HepG2 (cell line): ENCODE data around the gene CEP63. TPM values are rescaled to one million over a fixed set of nuclear protein-coding genes. Genes with fewer than 3 reads are reported as not detected.

Source experiments
- AKAP8 ChIP-seq: sonication (generic); formaldehyde crosslinking; IDR thresholded peaks from 2 replicates; pipeline ENCODE4 v1.5.1; 2020; ENCODE audit warnings: mild to moderate bottlenecking, missing genetic modification reagents
- CC2D1A ChIP-seq: sonication (generic); formaldehyde crosslinking; IDR thresholded peaks from 2 replicates; pipeline ENCODE4 v1.8.1; 2023; ENCODE audit warnings: mild to moderate bottlenecking, missing genetic modification reagents
- CCAR2 ChIP-seq: fragments of 200-400 bp; formaldehyde crosslinking; optimal IDR thresholded peaks from 2 replicates; pipeline ENCODE3; 2018; ENCODE audit warnings: low read depth, mild to moderate bottlenecking, low read length, moderate library complexity
- HDAC6 ChIP-seq: fragments of 200-600 bp; sonication (generic); IDR thresholded peaks from 2 replicates; pipeline ENCODE4 v1.7.0; 2017; ENCODE audit warnings: mild to moderate bottlenecking, antibody characterized with exemption, low read length, low read depth
- HOXA9 ChIP-seq: sonication (generic); formaldehyde crosslinking; IDR thresholded peaks from 2 replicates; pipeline ENCODE4 v1.8.1; 2022; ENCODE audit warnings: missing genetic modification reagents, mild to moderate bottlenecking, moderate library complexity, borderline replicate concordance
- IRF2 ChIP-seq: IDR thresholded peaks from 2 replicates; pipeline ENCODE4 v1.6.1; 2018; ENCODE audit warnings: missing genetic modification reagents, missing compliant biosample characterization
- MATR3 ChIP-seq: sonication (generic); formaldehyde crosslinking; IDR thresholded peaks from 2 replicates; pipeline ENCODE4 v1.4.0; 2020; ENCODE audit warnings: missing genetic modification reagents
- NONO ChIP-seq, 2 experiments: fragments of 450-650 bp in 1 of 2; sonication (generic) in 1 of 2; formaldehyde crosslinking in 1 of 2; IDR thresholded peaks in 1 of 2; conservative IDR thresholded peaks in 1 of 2; 2 replicates each; pipeline versions ENCODE4 v1.6.1 to v1.8.0; 2017 to 2022; ENCODE audit warnings: mild to moderate bottlenecking in 1 of 2, missing genetic modification reagents in 1 of 2, moderate library complexity in 1 of 2
- RAD21 ChIP-seq: fragments of 450-650 bp; formaldehyde crosslinking; IDR thresholded peaks from 2 replicates; pipeline ENCODE4 v1.5.0; 2020; ENCODE audit warnings: mild to moderate bottlenecking
- ZNF510 ChIP-seq: sonication (generic); formaldehyde crosslinking; IDR thresholded peaks from 2 replicates; pipeline ENCODE4 v1.4.0; 2020; ENCODE audit warnings: low read depth, mild to moderate bottlenecking, missing genetic modification reagents
- ZNF607 ChIP-seq: sonication (generic); formaldehyde crosslinking; IDR thresholded peaks from 2 replicates; pipeline ENCODE4 v1.5.1; 2020; ENCODE audit warnings: missing genetic modification reagents, mild to moderate bottlenecking, borderline replicate concordance
- ZNF780A ChIP-seq: sonication (generic); formaldehyde crosslinking; IDR thresholded peaks from 2 replicates; pipeline ENCODE4 v1.8.0; 2022; ENCODE audit warnings: mild to moderate bottlenecking, missing genetic modification reagents, moderate library complexity
- ZNF850 ChIP-seq: sonication (generic); formaldehyde crosslinking; conservative IDR thresholded peaks from 2 replicates; pipeline ENCODE4 v1.9.0; 2021; ENCODE audit warnings: mild to moderate bottlenecking, missing genetic modification reagents
- polyA plus RNA-seq, 8 experiments: library from polyadenylated mRNA; depleted of rRNA in 3 of 8; stranded (reverse) in 7 of 8; unstranded in 1 of 8; fragments of >200 nt; fragmentation: Illumina TruSeq in 4 of 8; extraction: Trizol in 4 of 8; gene quantifications; 2 replicates each; pipeline versions ENCODE4 v1.2.1 to v1.2.3, GENCODE V29; 2011 to 2016; ENCODE audit warnings: low read depth in 4 of 8, missing spikeins in 1 of 8, mixed read lengths in 1 of 8; ENCODE audit not compliant: insufficient read depth in 1 of 8
- total RNA-seq, 5 experiments: library from RNA; depleted of rRNA; stranded (reverse); fragments of >200 nt; fragmentation: Illumina TruSeq; extraction: Trizol; gene quantifications; 2 replicates each; pipeline ENCODE4 v1.2.3, GENCODE V29; 2016; ENCODE audit warnings: low read depth in 1 of 5
- TF ChIP-seq, protein P1 (sequence below): sonication (generic); formaldehyde crosslinking; IDR thresholded peaks from 2 replicates; pipeline ENCODE4 v1.5.1; 2020; ENCODE audit warnings: mild to moderate bottlenecking, missing genetic modification reagents, borderline replicate concordance
- TF ChIP-seq, protein P2 (sequence below): sonication (generic); formaldehyde crosslinking; IDR thresholded peaks from 2 replicates; pipeline ENCODE4 v1.4.0; 2020; ENCODE audit warnings: missing genetic modification reagents
- TF ChIP-seq, protein P3 (sequence below): sonication (generic); formaldehyde crosslinking; IDR thresholded peaks from 2 replicates; pipeline ENCODE4 v1.8.1; 2023; ENCODE audit warnings: mild to moderate bottlenecking, missing genetic modification reagents
- TF ChIP-seq, protein P4 (sequence below): sonication (generic); formaldehyde crosslinking; IDR thresholded peaks from 2 replicates; pipeline ENCODE4 v1.4.0; 2020; ENCODE audit warnings: missing genetic modification reagents
- TF ChIP-seq, protein P5 (sequence below): sonication (generic); formaldehyde crosslinking; IDR thresholded peaks from 2 replicates; pipeline ENCODE4 v1.8.1; 2023; ENCODE audit warnings: missing genetic modification reagents, mild to moderate bottlenecking, borderline replicate concordance

The CEP63 gene
- total and polyA plus RNA-seq, 2 of the 13 experiments (the other 11 are each of a cell fraction or from before 2014, with no cell fraction given) = 7.2 to 18.4 TPM

DNA sequence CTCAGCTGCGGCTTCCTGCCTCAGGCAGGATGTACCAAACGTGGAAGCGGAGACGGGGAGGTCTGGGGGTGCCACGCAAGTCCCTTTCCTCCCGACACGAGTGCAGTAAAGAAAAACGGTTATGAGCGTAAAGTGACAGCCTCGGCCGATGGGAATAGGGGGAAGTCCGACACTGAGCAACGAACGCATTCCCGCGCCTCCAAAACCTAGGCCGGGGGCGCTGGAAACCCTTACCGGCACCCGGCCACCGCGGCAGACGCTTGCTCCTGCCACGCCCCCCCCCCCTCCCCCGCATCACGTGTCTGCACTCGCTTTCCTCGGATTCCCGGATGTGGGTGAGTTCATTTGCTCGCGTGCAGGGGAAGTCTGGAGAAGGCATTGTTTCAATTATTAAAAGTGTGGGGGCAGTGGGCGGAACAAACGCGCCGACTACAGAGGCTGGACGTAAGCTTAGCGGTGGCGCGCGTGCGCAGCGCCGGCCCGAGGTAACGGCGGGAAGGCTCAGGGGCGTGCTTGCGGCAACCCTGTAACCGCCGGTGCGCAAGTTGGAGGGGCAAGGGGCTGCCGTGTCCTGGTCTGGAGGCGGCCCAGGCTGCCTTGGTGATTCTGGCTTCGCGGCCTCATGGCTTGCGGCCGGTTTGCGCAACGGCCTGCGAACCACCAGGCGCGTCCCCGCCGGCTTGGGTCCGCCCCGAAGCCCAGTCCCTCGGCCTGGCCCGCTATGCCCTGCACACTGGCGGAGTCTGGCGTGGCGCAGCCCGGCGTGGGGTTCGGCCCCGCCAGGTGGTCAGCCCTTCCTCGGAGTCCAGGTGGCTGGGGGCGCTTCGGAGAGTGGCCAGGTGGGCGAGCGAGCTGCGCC, at the start of gene CEP63, which contains the start of gene ANAPC13 (continued):
- TF ChIP-seq, protein P1, sequence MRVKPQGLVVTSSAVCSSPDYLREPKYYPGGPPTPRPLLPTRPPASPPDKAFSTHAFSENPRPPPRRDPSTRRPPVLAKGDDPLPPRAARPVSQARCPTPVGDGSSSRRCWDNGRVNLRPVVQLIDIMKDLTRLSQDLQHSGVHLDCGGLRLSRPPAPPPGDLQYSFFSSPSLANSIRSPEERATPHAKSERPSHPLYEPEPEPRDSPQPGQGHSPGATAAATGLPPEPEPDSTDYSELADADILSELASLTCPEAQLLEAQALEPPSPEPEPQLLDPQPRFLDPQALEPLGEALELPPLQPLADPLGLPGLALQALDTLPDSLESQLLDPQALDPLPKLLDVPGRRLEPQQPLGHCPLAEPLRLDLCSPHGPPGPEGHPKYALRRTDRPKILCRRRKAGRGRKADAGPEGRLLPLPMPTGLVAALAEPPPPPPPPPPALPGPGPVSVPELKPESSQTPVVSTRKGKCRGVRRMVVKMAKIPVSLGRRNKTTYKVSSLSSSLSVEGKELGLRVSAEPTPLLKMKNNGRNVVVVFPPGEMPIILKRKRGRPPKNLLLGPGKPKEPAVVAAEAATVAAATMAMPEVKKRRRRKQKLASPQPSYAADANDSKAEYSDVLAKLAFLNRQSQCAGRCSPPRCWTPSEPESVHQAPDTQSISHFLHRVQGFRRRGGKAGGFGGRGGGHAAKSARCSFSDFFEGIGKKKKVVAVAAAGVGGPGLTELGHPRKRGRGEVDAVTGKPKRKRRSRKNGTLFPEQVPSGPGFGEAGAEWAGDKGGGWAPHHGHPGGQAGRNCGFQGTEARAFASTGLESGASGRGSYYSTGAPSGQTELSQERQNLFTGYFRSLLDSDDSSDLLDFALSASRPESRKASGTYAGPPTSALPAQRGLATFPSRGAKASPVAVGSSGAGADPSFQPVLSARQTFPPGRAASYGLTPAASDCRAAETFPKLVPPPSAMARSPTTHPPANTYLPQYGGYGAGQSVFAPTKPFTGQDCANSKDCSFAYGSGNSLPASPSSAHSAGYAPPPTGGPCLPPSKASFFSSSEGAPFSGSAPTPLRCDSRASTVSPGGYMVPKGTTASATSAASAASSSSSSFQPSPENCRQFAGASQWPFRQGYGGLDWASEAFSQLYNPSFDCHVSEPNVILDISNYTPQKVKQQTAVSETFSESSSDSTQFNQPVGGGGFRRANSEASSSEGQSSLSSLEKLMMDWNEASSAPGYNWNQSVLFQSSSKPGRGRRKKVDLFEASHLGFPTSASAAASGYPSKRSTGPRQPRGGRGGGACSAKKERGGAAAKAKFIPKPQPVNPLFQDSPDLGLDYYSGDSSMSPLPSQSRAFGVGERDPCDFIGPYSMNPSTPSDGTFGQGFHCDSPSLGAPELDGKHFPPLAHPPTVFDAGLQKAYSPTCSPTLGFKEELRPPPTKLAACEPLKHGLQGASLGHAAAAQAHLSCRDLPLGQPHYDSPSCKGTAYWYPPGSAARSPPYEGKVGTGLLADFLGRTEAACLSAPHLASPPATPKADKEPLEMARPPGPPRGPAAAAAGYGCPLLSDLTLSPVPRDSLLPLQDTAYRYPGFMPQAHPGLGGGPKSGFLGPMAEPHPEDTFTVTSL = peak; percentile 58; the same call in 1 of the 2 replicates
- TF ChIP-seq ZNF850 (CRISPR knock-in tag) (peak; percentile 31; the same call in 1 of the 2 replicates), ZNF510 (0 out of 2 replicates have a peak, but pooled peaks have one; percentile 22), ZNF607 (CRISPR knock-in tag) (no peak; the same call in 1 of the 2 replicates), NONO (IDR thresholded peaks at IDR 0.05) (no peak), NONO (CRISPR knock-in tag; conservative IDR thresholded peaks at IDR 0.05) (peak; percentile 66), ZNF780A (CRISPR knock-in tag) (0 out of 2 replicates have a peak, but pooled peaks have one; percentile 51), MATR3 (CRISPR knock-in tag) (peak; percentile 28; the same call in 1 of the 2 replicates), RAD21 (CRISPR knock-in tag) (peak; percentile 12; the same call in 1 of the 2 replicates), CCAR2 (no peak), CC2D1A (CRISPR knock-in tag) (no peak; the same call in 1 of the 2 replicates), HOXA9 (CRISPR knock-in tag) (peak; percentile 54; the same call in 1 of the 2 replicates), IRF2 (CRISPR knock-in tag) (no peak; the same call in 1 of the 2 replicates), AKAP8 (peak; percentile 58; the same call in 1 of the 2 replicates), HDAC6 (no peak)
- TF ChIP-seq, protein P2, sequence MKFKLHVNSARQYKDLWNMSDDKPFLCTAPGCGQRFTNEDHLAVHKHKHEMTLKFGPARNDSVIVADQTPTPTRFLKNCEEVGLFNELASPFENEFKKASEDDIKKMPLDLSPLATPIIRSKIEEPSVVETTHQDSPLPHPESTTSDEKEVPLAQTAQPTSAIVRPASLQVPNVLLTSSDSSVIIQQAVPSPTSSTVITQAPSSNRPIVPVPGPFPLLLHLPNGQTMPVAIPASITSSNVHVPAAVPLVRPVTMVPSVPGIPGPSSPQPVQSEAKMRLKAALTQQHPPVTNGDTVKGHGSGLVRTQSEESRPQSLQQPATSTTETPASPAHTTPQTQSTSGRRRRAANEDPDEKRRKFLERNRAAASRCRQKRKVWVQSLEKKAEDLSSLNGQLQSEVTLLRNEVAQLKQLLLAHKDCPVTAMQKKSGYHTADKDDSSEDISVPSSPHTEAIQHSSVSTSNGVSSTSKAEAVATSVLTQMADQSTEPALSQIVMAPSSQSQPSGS (CRISPR knock-in tag) = peak; percentile 4; the same call in 1 of the 2 replicates
- TF ChIP-seq, protein P3, sequence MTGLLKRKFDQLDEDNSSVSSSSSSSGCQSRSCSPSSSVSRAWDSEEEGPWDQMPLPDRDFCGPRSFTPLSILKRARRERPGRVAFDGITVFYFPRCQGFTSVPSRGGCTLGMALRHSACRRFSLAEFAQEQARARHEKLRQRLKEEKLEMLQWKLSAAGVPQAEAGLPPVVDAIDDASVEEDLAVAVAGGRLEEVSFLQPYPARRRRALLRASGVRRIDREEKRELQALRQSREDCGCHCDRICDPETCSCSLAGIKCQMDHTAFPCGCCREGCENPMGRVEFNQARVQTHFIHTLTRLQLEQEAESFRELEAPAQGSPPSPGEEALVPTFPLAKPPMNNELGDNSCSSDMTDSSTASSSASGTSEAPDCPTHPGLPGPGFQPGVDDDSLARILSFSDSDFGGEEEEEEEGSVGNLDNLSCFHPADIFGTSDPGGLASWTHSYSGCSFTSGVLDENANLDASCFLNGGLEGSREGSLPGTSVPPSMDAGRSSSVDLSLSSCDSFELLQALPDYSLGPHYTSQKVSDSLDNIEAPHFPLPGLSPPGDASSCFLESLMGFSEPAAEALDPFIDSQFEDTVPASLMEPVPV = peak; percentile 40; the same call in 1 of the 2 replicates
- TF ChIP-seq, protein P4, sequence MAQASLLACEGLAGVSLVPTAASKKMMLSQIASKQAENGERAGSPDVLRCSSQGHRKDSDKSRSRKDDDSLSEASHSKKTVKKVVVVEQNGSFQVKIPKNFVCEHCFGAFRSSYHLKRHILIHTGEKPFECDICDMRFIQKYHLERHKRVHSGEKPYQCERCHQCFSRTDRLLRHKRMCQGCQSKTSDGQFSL (CRISPR knock-in tag) = peak; percentile 95
- TF ChIP-seq, protein P5, sequence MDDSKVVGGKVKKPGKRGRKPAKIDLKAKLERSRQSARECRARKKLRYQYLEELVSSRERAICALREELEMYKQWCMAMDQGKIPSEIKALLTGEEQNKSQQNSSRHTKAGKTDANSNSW (CRISPR knock-in tag) = no peak
